ENCODE data around the gene RAB4B.
"Not testable (repeated sequence)": the region's sequence is repeated elsewhere in the genome, so short reads cannot be mapped to it uniquely, and the experiment has no call there.

The RAB4B gene

GRCh38 chr19:40822704-40823553, 44.9 kb downstream of the RAB4B start:
- DNase-seq (ENCODE audit: low read depth, low spot score): not testable (repeated sequence)

- DNase-seq (ENCODE audit: low read depth, low spot score): not testable (repeated sequence)
Measured at GRCh38 chr19:40824916-40825315, 46.9 kb downstream of the RAB4B start.

DNA sequence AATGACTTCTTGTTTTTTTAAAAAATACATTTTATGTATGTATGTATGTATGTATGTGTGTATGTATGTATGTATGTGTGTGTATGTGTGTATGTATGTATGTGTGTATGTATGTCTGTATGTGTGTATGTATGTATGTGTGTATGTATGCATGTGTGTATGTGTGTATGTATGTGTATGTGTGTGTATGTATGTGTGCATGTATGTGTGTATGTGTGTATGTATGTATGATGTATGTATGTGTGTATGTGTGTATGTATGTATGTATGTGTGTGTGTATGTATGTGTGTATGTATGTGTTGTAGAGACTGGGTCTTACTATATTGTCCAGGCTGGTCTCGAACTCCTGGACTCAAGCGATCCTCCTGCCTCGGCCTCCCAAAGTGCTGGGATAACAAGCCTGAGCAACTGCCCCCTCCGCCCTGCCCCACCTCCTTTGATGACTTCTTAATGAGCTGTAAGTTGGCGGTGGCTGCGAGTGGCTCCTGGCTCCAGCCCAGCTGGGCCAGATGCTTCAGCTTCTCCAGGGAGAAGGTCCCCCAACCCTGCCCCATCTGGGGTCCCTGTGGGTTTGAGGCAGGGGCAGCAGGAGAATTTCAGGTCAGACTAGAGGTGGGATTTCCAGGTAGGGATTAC, 47.5 kb downstream of the RAB4B start:
- not testable (repeated sequence) for DNase-seq (ENCODE audit: low read depth, low spot score)

GRCh38 chr19:40826312-40826698, 48.3 kb downstream of the RAB4B start:
- not testable (repeated sequence) for DNase-seq (ENCODE audit: low read depth, low spot score)

- not testable (repeated sequence) for DNase-seq (ENCODE audit: low read depth, low spot score)
Measured at GRCh38 chr19:40826699-40827385, 48.8 kb downstream of the RAB4B start.

DNA sequence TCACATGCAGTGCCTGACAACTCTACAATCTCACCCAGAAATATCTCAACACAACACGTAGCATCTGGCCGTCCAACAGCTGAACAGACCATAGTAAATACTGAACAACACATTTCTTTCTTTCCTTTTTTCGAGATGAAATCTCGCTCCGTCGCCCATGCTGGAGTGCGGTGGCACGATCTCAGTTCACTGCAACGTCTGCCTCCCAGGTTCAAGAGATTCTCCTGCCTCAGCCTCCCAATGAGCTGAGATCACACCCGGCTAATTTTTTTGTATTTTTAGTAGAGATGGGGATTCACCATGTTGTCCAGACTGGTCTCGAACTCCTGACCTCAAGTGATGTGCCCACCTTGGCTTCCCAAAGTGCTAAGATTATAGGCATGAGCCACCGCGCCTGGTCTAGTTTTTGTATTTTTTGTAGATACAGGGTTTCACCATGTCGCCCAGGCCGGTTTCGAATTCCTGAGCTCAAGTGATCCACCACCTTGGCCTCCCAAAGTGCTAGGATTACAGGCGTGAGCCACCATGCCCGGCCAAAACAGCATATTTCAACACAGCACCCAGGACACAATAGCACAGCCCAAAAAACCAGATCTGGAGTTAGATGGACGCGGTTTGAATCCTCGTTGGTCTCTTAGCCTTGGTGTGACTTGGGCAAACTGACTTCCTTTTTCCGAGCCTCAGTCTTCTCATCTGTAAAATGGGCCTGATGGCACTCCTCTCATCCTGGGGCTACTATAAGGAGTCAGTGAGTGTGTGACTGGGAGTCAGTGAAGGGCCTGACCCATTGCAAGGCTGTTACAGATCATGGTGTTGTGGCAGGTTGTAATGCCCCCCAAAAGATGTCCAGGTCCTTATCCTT, 49.6 kb downstream of the RAB4B start:
- no peak for DNase-seq (ENCODE audit: low read depth, low spot score)

DNA sequence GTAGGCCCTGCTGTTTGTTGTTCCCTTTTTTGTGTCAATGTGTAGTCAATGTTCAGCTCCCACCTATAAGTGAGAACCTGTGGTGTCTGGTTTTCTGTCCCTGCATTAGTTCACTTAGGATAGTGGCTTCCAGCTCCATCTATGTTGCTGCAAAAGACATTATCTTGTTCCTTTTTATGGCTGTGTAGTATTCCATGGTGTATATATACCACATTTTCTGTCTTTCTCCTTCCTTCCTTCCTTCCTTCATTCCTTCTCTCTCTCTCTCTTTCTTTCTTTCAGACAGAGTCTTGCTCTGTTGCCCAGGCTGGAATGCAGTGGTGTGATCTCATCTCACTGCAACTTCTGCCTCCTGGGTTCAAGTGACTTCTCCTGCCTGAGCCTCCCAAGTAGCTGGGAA, 51.2 kb downstream of the RAB4B start:
- no peak for DNase-seq (ENCODE audit: low read depth, low spot score)

- DNase-seq (ENCODE audit: low read depth, low spot score): not testable (repeated sequence)
Measured at GRCh38 chr19:40830741-40831140, 52.7 kb downstream of the RAB4B start.

DNA sequence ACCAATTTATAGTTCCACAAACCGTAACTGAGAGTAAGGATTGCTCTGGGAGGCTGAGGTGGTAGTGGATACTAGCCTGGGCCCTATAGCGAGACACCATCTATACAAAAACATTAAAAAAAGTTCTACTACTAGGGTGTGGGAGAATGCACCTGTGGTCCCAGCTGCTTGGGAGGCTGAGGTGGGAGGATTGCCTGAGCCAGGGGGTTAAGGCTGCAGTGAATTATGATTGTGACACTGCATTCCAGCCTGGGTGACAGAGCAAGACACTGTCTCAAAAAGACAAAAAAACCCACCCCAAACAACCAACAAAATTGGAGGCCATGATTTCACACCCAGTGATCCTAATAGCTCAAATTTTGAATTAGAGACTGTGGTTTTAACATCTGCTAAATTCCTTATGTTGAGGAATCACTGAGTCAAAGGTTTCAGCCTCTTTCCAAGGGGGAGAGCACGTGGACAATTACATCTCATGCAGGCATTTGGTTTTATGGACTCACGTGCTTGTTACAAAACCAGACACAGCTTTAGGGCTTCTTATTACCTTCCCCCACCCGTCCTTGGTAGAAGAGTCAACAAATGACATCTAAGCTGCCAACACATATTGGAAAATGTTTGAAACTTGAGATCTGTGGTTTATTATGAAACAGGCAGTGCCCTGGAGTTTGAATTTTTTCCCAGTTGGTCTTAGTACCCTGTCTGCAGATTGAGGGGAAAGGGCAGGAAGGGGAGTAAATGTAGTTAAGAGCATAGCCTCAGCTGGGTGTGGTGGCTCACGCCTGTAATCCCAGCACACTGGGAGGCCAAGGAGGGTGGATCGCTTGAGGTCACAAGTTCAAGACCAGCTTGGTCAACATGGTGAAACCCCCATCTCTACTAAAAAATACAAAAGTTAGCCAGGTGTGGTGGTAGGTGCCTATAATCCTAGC, 53.7 kb downstream of the RAB4B start:
- DNase-seq (ENCODE audit: low read depth, low spot score): peak; percentile 59

DNA sequence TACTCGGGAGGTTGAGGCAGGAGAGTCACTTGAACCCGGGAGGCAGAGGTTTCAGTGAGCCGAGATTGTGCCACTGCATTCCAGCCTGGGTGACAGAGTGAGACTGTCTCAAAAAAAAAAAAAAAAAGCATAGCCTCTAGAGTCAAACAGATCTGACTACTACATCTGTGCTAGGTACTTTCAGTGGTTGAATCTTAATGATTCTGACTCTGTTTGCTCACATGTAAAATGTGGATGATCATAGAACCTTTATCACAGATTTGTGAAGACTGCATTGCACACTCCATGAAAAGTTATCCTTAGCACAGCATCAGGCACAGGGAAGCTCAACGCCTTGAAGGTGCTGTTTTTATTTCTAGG, 54.4 kb downstream of the RAB4B start:
- not testable (repeated sequence) for DNase-seq (ENCODE audit: low read depth, low spot score)

GRCh38 chr19:40833728-40834533, 55.9 kb downstream of the RAB4B start:
- DNase-seq (ENCODE audit: low read depth, low spot score): not testable (repeated sequence)

DNA sequence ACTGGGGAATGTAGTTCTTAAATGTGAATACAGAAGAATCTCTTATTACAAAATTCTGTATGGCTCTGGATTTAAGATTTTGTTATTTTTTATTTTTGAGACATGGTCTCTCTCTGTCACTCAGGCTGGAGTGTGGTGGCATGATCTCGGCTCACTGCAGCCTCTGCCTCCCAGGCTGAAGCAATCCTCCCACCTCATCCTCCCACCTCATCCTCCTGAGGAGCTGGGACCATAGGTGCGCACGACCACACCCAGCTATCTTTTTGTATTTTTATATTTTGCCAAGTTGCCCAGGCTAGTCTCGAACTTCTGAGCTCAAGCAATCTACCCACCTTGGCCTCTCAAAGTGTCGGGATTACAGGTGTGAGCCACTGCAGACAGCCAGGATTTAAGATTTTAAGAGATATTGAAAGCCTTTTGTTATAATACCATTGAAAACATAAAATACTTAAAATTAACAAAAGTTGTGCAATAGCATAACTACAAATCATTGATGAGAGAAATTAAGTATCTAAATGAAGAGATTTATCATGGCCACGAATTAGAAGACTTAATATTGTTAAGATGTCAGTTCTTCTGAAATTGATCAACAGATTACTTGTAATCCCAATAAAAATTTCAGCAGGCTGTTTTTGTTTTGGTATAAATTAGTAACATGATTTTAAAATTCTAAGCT, 58.8 kb downstream of the RAB4B start:
- DNase-seq (ENCODE audit: low read depth, low spot score): no peak

- not testable (repeated sequence) for DNase-seq (ENCODE audit: low read depth, low spot score)
Measured at GRCh38 chr19:40838477-40838876, 60.4 kb downstream of the RAB4B start.

DNA sequence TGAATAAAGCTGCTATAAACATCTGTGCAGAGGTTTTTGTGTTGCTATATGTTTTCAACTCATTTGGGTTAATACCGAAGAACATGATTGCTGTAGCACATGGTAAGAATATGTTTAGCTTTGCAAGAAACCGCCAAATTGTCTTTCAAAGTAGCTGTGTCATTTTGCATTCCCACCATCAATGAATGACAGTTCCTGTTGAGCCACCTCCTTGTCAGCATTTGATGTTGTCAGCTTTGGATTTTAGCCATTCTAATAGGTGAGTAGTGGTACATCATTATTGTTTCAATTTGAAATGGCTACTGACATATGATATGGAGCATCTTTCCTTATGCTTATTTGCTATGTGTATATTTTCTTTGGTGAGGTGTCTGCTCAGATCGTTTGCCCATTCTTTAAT, 64.0 kb downstream of the RAB4B start:
- DNase-seq (ENCODE audit: low read depth, low spot score): not testable (repeated sequence)

- not testable (repeated sequence) for DNase-seq (ENCODE audit: low read depth, low spot score)
Measured at GRCh38 chr19:40842997-40843652, 65.1 kb downstream of the RAB4B start.

- not testable (repeated sequence) for DNase-seq (ENCODE audit: low read depth, low spot score)
Measured at GRCh38 chr19:40843653-40844052, 65.6 kb downstream of the RAB4B start.

All from smooth muscle cell of the brain vasculature (primary cell).